ENCODE measurements around the gene CTNND2. TPM values are rescaled to one million over a fixed set of nuclear protein-coding genes. Genes with fewer than 3 reads are reported as not detected.

Gene CTNND2
- not detected in 2 replicates for total RNA-seq

GRCh38 chr5:11904265-11904906 lies at the start of gene CTNND2:
Gene CTNND2, minus strand, starts transcription at chr5:11904446. Its CDS starts 593 bp downstream, at chr5:11903853.
- no peak for DNase-seq (ENCODE audit: low read depth, low spot score)

- no peak for DNase-seq (ENCODE audit: low read depth, low spot score)
These were observed 42.1 kb upstream of the CTNND2 start for GRCh38 chr5:11946317-11946716.

- no peak for DNase-seq (ENCODE audit: low read depth, low spot score)
These were observed 37.3 kb upstream of the CTNND2 start for GRCh38 chr5:11941566-11941965.

GRCh38 chr5:11931638-11932037 lies 27.4 kb upstream of the CTNND2 start:
- DNase-seq (ENCODE audit: low read depth, low spot score): no peak

GRCh38 chr5:11928909-11929308 lies 24.7 kb upstream of the CTNND2 start:
- DNase-seq (ENCODE audit: low read depth, low spot score): no peak

GRCh38 chr5:11925701-11926100 lies 21.5 kb upstream of the CTNND2 start:
- DNase-seq (ENCODE audit: low read depth, low spot score): no peak

- DNase-seq (ENCODE audit: low read depth, low spot score): no peak
These were observed 18.1 kb upstream of the CTNND2 start for GRCh38 chr5:11922394-11922793.

GRCh38 chr5:11918463-11919045 lies 14.3 kb upstream of the CTNND2 start:
- DNase-seq (ENCODE audit: low read depth, low spot score): no peak

GRCh38 chr5:11909471-11909870 lies 5.2 kb upstream of the CTNND2 start:
- DNase-seq (ENCODE audit: low read depth, low spot score): no peak

GRCh38 chr5:11906497-11906896 lies 2.3 kb upstream of the CTNND2 start:
- no peak for DNase-seq (ENCODE audit: low read depth, low spot score)

GRCh38 chr5:11905206-11905605 lies 960 bp upstream of the CTNND2 start:
- no peak for DNase-seq (ENCODE audit: low read depth, low spot score)

- DNase-seq (ENCODE audit: low read depth, low spot score): no peak
These were observed 507 bp downstream of the CTNND2 start for GRCh38 chr5:11903614-11904264.

GRCh38 chr5:11903121-11903613 lies 1.1 kb downstream of the CTNND2 start:
- DNase-seq (ENCODE audit: low read depth, low spot score): no peak

GRCh38 chr5:11902201-11902619 lies 2.0 kb downstream of the CTNND2 start:
- no peak for DNase-seq (ENCODE audit: low read depth, low spot score)

GRCh38 chr5:11898787-11899186 lies 5.5 kb downstream of the CTNND2 start:
- no peak for DNase-seq (ENCODE audit: low read depth, low spot score)

- DNase-seq (ENCODE audit: low read depth, low spot score): no peak
These were observed 6.5 kb downstream of the CTNND2 start for GRCh38 chr5:11897781-11898180.

- no peak for DNase-seq (ENCODE audit: low read depth, low spot score)
These were observed 9.3 kb downstream of the CTNND2 start for GRCh38 chr5:11894992-11895391.

- no peak for DNase-seq (ENCODE audit: low read depth, low spot score)
These were observed 11.4 kb downstream of the CTNND2 start for GRCh38 chr5:11892832-11893231.

- DNase-seq (ENCODE audit: low read depth, low spot score): no peak
These were observed 13.5 kb downstream of the CTNND2 start for GRCh38 chr5:11890777-11891176.

- no peak for DNase-seq (ENCODE audit: low read depth, low spot score)
These were observed 16.0 kb downstream of the CTNND2 start for GRCh38 chr5:11888221-11888620.

GRCh38 chr5:11878814-11879213 lies 25.4 kb downstream of the CTNND2 start:
- no peak for DNase-seq (ENCODE audit: low read depth, low spot score)

GRCh38 chr5:11873587-11873986 lies 30.7 kb downstream of the CTNND2 start:
- no peak for DNase-seq (ENCODE audit: low read depth, low spot score)

- DNase-seq (ENCODE audit: low read depth, low spot score): no peak
These were observed 35.0 kb downstream of the CTNND2 start for GRCh38 chr5:11869203-11869602.
